Dermis blood vessel endothelial cell (primary cell): Measurements from ENCODE around the gene CMPK1. TPM values are rescaled to one million over a fixed set of nuclear protein-coding genes. Genes with fewer than 3 reads are reported as not detected.

Experiments
- DNase-seq: peaks from one replicate; pipeline ENCODE4 v3.0.0; 2010
- total RNA-seq: library from RNA; depleted of rRNA; stranded (reverse); fragments of >200 nt; gene quantifications from 2 replicates; pipeline ENCODE4 v1.2.3, GENCODE V29; 2014

CMPK1 gene
- total RNA-seq, 1 donor from 2014 or later = 112 TPM

- DNase-seq = no peak
Observed at GRCh38 chr1:47396671-47397196, 63.1 kb downstream of the CMPK1 start.

- DNase-seq = no peak
Observed at GRCh38 chr1:47399138-47399845, 65.7 kb downstream of the CMPK1 start.

- no peak for DNase-seq
Observed at GRCh38 chr1:47399846-47400155, 66.2 kb downstream of the CMPK1 start.

- DNase-seq = no peak
Observed at GRCh38 chr1:47401761-47402160, 68.2 kb downstream of the CMPK1 start.

GRCh38 chr1:47402591-47402990 is 69.0 kb downstream of the CMPK1 start:
- DNase-seq = no peak

- DNase-seq = no peak
Observed at GRCh38 chr1:47403321-47403910, 69.8 kb downstream of the CMPK1 start.

- DNase-seq = no peak
Observed at GRCh38 chr1:47405697-47406096, 72.1 kb downstream of the CMPK1 start.

- no peak for DNase-seq
Observed at GRCh38 chr1:47406966-47407365, 73.4 kb downstream of the CMPK1 start.

- no peak for DNase-seq
Observed at GRCh38 chr1:47407481-47407880, 73.9 kb downstream of the CMPK1 start.

GRCh38 chr1:47409311-47410067 is 75.9 kb downstream of the CMPK1 start:
- DNase-seq = no peak

GRCh38 chr1:47410068-47410455 is 76.5 kb downstream of the CMPK1 start:
- DNase-seq = no peak

- DNase-seq = no peak
Observed at GRCh38 chr1:47411436-47411835, 77.8 kb downstream of the CMPK1 start.

- DNase-seq = no peak
Observed at GRCh38 chr1:47412437-47412836, 78.8 kb downstream of the CMPK1 start.

GRCh38 chr1:47415728-47416318 is 82.2 kb downstream of the CMPK1 start, which contains the start of gene FOXE3:
TSS of gene FOXE3 (plus strand) at chr1:47416285. CDS start at chr1:47416316, 31 bp downstream.
- no peak for DNase-seq

- DNase-seq = peak; percentile 21
Observed at GRCh38 chr1:47416319-47417169, 83.0 kb downstream of the CMPK1 start.

GRCh38 chr1:47417170-47418044 is 83.8 kb downstream of the CMPK1 start:
- DNase-seq = no peak

- no peak for DNase-seq
Observed at GRCh38 chr1:47418122-47418521, 84.5 kb downstream of the CMPK1 start.

- no peak for DNase-seq
Observed at GRCh38 chr1:47418681-47419325, 85.2 kb downstream of the CMPK1 start.

GRCh38 chr1:47420547-47420946 is 87.0 kb downstream of the CMPK1 start:
- no peak for DNase-seq

- no peak for DNase-seq
Observed at GRCh38 chr1:47423872-47424271, 90.3 kb downstream of the CMPK1 start.
